Measurements from ENCODE around the gene PCDHGA1. TPM values are rescaled to one million over a fixed set of nuclear protein-coding genes. Genes with fewer than 3 reads are reported as not detected.
"Not testable (repeated sequence)": the region's sequence is repeated elsewhere in the genome, so short reads cannot be mapped to it uniquely, and the experiment has no call there.

Gene PCDHGA1
- total RNA-seq, 1 donor from 2014 or later, result 0.31 TPM

DNA sequence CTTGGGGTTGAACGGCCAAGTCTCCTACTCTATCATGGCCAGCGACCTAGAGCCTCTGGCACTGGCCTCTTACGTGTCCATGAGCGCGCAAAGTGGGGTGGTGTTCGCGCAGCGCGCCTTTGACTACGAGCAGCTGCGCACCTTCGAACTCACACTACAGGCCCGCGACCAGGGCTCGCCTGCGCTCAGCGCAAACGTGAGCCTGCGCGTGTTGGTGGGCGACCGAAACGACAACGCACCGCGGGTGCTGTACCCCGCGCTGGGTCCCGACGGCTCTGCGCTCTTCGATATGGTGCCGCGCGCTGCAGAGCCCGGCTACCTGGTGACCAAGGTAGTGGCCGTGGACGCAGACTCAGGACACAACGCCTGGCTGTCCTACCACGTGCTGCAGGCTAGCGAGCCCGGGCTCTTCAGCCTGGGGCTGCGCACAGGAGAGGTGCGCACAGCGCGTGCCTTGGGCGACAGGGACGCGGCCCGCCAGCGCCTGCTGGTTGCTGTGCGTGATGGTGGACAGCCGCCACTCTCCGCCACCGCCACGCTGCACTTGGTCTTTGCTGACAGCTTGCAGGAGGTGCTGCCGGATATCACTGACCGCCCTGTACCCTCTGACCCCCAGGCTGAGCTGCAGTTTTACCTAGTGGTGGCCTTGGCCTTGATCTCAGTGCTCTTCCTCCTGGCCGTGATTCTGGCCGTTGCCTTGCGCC is 69.4 kb downstream of the PCDHGA1 start:
- H3K27ac Mint-ChIP-seq, result no peak overlapping the region
- DNase-seq (ENCODE audit: extremely low spot score, unreplicated experiment), result no peak
- TF ChIP-seq, protein P1, sequence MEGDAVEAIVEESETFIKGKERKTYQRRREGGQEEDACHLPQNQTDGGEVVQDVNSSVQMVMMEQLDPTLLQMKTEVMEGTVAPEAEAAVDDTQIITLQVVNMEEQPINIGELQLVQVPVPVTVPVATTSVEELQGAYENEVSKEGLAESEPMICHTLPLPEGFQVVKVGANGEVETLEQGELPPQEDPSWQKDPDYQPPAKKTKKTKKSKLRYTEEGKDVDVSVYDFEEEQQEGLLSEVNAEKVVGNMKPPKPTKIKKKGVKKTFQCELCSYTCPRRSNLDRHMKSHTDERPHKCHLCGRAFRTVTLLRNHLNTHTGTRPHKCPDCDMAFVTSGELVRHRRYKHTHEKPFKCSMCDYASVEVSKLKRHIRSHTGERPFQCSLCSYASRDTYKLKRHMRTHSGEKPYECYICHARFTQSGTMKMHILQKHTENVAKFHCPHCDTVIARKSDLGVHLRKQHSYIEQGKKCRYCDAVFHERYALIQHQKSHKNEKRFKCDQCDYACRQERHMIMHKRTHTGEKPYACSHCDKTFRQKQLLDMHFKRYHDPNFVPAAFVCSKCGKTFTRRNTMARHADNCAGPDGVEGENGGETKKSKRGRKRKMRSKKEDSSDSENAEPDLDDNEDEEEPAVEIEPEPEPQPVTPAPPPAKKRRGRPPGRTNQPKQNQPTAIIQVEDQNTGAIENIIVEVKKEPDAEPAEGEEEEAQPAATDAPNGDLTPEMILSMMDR (conservative IDR thresholded peaks at IDR 0.05), result no peak
- no peaks in the 10 kb centered on the region for H3K4me1 Mint-ChIP-seq (ENCODE audit: unreplicated experiment)
- H3K9me3 Mint-ChIP-seq, result peaks cover 9% of the 10 kb centered on the region
- H3K36me3 Mint-ChIP-seq, result peaks cover 9% of the 10 kb centered on the region
- no peaks in the 10 kb centered on the region for H3K27me3 Mint-ChIP-seq
- H3K4me3 Mint-ChIP-seq, result no peak overlapping the region

DNA sequence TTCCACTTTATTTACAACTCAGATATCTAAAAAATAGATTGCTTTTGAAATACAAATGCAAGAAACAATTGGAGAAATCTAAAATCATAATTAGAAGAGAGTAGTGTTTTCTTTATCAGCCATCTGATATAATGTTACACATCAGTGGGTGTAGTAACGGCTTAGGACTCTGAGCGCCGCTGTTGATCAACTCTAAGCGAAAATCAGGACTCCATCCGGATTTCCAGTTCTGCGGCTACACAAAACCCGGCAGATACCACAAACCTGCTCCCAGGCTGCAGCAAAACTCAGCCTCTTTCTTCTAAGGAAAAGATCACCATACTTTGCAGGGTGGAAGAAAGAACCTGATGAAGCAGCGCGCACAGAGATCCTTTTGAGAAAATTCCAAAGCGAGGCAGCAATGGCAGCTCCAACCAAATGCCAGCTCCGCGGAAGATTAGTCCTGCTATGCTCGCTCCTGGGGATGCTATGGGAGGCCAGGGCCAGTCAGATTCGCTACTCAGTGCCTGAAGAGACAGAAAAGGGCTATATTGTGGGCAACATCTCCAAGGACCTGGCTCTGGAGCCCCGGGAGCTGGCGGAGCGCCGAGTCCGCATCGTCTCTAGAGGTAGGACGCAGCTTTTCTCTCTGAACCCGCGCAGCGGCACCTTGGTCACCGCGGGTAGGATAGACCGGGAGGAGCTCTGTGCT is 72.4 kb downstream of the PCDHGA1 start, which contains the start of gene PCDHGA9:
Gene PCDHGA9, plus strand, starts transcription at position 226 of the 691 bp plus-strand sequence. Its CDS starts 175 bp downstream, at position 401.
- Mint-ChIP-seq H3K27me3 (no peaks in the 10 kb centered on the region), H3K4me1 (ENCODE audit: unreplicated experiment) (no peaks in the 10 kb centered on the region), H3K36me3 (peaks cover 12% of the 10 kb centered on the region), H3K27ac (no peak within 1 kb of the TSS), H3K4me3 (no peak within 1 kb of the TSS), H3K9me3 (peaks cover 5% of the 10 kb centered on the region)
- peak; percentile 58 for DNase-seq (ENCODE audit: extremely low spot score, unreplicated experiment)
- TF ChIP-seq, protein P1 (conservative IDR thresholded peaks at IDR 0.05), result peak; percentile 48

DNA sequence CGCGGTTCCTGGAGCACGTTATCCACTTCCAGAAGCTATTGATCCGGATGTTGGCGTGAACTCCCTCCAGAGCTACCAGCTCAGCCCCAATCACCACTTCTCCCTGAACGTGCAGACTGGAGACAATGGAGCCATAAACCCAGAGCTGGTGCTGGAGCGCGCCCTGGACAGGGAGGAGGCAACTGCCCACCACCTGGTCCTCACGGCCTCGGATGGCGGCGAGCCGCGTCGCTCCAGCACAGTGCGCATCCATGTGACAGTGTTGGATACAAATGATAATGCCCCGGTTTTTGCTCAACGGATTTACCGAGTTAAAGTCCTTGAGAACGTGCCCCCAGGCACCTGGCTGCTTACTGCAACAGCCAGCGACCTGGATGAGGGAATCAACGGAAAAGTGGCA is 73.1 kb downstream of the PCDHGA1 start:
- no peak for DNase-seq (ENCODE audit: extremely low spot score, unreplicated experiment)
- peaks cover 3% of the 10 kb centered on the region for H3K4me1 Mint-ChIP-seq (ENCODE audit: unreplicated experiment)
- TF ChIP-seq, protein P1 (conservative IDR thresholded peaks at IDR 0.05), result no peak
- H3K27me3 Mint-ChIP-seq, result peaks cover 2% of the 10 kb centered on the region
- peaks cover 9% of the 10 kb centered on the region for H3K9me3 Mint-ChIP-seq
- no peak overlapping the region for H3K4me3 Mint-ChIP-seq
- H3K36me3 Mint-ChIP-seq, result peaks cover 19% of the 10 kb centered on the region
- H3K27ac Mint-ChIP-seq, result no peak overlapping the region

DNA sequence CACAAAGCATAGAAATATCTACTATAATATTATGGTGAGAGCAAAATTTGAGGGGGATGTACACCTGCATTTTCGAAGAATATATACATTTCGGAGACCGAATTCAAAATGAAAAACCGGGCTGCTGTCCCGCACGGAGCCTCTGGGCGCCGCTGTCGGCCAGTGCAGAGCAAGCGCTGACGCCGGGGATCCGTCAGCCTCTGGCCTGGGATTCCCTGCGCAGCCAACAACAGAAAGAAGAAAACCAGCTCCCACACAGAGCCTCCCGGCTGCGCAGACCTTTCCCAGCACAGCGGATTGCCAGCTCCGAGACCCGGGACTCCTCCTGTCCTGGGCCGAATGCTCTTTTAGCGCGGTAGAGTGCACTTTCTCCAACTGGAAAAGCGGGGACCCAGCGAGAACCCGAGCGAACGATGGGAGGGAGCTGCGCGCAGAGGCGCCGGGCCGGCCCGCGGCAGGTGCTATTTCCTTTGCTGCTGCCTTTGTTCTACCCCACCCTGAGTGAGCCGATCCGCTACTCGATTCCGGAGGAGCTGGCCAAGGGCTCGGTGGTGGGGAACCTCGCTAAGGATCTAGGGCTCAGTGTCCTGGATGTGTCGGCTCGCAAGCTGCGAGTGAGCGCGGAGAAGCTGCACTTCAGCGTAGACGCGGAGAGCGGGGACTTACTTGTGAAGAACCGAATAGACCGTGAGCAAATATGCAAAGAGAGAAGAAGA is 77.6 kb downstream of the PCDHGA1 start, which contains the start of gene PCDHGB6:
Gene PCDHGB6, plus strand, starts transcription at position 232 of the 716 bp plus-strand sequence. Its CDS starts 182 bp downstream, at position 414.
- TF ChIP-seq, protein P1 (conservative IDR thresholded peaks at IDR 0.05), result peak; percentile 91
- H3K27me3 Mint-ChIP-seq, result not testable (repeated sequence)
- Mint-ChIP-seq H3K4me3 (peak within 1 kb of the TSS; percentile 97), H3K27ac (peak within 1 kb of the TSS; percentile 52), H3K9me3 (peaks cover 14% of the 10 kb centered on the region), H3K36me3 (peaks cover 36% of the 10 kb centered on the region), H3K4me1 (ENCODE audit: unreplicated experiment) (peaks cover 11% of the 10 kb centered on the region)
- peak; percentile 88 for DNase-seq (ENCODE audit: extremely low spot score, unreplicated experiment)

DNA sequence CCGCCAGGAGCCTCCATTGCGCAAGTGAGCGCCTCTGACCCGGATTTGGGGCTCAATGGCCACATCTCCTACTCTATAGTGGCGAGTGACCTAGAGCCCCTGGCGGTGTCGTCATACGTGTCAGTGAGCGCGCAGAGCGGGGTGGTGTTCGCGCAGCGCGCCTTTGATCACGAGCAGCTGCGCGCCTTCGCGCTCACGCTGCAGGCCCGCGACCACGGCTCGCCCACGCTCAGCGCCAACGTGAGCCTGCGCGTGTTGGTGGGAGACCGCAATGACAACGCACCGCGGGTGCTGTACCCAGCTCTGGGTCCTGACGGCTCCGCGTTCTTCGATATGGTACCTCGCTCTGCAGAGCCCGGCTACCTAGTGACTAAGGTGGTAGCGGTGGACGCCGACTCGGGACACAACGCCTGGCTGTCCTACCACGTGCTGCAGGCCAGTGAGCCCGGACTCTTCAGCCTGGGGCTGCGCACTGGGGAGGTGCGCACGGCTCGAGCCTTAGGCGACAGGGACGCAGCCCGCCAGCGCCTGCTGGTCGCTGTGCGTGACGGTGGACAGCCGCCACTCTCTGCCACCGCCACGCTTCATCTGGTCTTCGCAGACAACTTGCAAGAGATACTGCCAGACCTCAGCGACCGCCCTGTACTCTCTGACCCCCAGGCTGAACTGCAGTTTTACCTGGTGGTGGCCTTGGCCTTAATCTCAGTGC is 79.4 kb downstream of the PCDHGA1 start:
- H3K4me1 Mint-ChIP-seq (ENCODE audit: unreplicated experiment), result peaks cover 15% of the 10 kb centered on the region
- TF ChIP-seq, protein P1 (conservative IDR thresholded peaks at IDR 0.05), result no peak
- peaks cover 24% of the 10 kb centered on the region for H3K9me3 Mint-ChIP-seq
- DNase-seq (ENCODE audit: extremely low spot score, unreplicated experiment), result peak; percentile 62
- H3K36me3 Mint-ChIP-seq, result peaks cover 50% of the 10 kb centered on the region
- H3K4me3 Mint-ChIP-seq, result peak overlapping the region; percentile 97
- no peak overlapping the region for H3K27ac Mint-ChIP-seq
- peaks cover 2% of the 10 kb centered on the region for H3K27me3 Mint-ChIP-seq
